PFSK-1 (cell line): ENCODE results near the gene TRH.

Experiments
- FOXP2 ChIP-seq: optimal IDR thresholded peaks from 2 replicates; pipeline ENCODE3; 2011; ENCODE audit warnings: borderline replicate concordance, control low read depth, inconsistent platforms; ENCODE audit not compliant: insufficient read depth; ENCODE audit errors: extremely low read length, extremely low read depth
- POLR2AphosphoS5 ChIP-seq: IDR thresholded peaks from 2 replicates; pipeline ENCODE4 v1.6.1; 2012; ENCODE audit warnings: low read depth, mild to moderate bottlenecking, control low read depth, low read length, moderate library complexity
- SIN3A ChIP-seq: IDR thresholded peaks from 2 replicates; pipeline ENCODE4 v1.6.1; 2012; ENCODE audit warnings: mild to moderate bottlenecking, low read length, moderate library complexity, borderline replicate concordance; ENCODE audit not compliant: insufficient read depth
- TAF1 ChIP-seq: IDR thresholded peaks from 2 replicates; pipeline ENCODE4 v1.6.1; 2012; ENCODE audit warnings: low read length, control low read depth, borderline replicate concordance; ENCODE audit not compliant: insufficient read depth
- TF ChIP-seq, protein P1 (sequence below), 2 experiments: IDR thresholded peaks; 2 replicates each; pipeline versions ENCODE4 v1.6.1 to v1.8.0; 2011 to 2012; ENCODE audit warnings: low read depth in 2 of 2, low read length in 2 of 2, control low read depth in 1 of 2, inconsistent platforms in 1 of 2, mild to moderate bottlenecking in 1 of 2, moderate library complexity in 1 of 2; ENCODE audit not compliant: insufficient read depth in 1 of 2

The TRH gene

DNA sequence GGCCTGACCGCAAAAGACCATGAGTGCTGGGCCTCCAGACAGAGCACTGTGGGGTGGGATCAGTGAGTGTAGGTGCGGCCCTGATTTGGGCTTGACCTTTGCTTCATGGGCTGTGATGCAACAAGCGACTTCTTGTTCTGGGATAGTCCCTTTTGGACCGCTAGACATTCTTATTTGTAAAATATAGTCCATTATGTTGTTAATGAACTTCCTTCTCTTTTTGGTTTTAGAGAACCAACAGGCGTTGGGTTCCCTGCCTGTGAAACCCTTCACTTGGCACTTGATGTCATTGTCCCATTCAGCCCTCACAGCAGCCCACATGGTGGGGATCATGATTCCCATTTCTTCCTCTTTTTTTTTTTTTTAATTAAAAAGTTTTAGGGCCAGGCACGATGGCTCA is 15.8 kb upstream of the TRH start:
- TF ChIP-seq SIN3A (no peak), TAF1 (no peak), POLR2AphosphoS5 (no peak), FOXP2 (no peak)

DNA sequence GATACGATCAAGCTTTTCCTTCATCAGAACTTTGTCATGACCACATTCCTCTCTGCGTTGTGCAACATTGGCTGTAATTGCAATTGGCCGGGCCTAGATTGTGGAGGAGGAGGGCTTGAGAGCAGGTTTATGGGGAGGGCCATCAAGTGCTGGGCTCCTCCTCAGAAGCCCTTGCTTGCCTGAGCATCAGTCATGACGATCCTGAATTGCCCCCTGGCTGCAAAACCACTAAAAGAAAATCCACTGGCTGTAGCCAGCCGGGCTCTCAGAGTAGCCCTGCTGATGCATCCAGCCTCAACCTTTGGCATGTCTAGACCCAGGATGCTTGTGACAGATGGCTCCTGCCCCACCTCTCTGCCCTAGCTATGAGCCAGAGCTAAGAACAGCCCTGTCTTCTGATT is 13.4 kb upstream of the TRH start:
- TF ChIP-seq TAF1: no peak
- TF ChIP-seq, protein P1, sequence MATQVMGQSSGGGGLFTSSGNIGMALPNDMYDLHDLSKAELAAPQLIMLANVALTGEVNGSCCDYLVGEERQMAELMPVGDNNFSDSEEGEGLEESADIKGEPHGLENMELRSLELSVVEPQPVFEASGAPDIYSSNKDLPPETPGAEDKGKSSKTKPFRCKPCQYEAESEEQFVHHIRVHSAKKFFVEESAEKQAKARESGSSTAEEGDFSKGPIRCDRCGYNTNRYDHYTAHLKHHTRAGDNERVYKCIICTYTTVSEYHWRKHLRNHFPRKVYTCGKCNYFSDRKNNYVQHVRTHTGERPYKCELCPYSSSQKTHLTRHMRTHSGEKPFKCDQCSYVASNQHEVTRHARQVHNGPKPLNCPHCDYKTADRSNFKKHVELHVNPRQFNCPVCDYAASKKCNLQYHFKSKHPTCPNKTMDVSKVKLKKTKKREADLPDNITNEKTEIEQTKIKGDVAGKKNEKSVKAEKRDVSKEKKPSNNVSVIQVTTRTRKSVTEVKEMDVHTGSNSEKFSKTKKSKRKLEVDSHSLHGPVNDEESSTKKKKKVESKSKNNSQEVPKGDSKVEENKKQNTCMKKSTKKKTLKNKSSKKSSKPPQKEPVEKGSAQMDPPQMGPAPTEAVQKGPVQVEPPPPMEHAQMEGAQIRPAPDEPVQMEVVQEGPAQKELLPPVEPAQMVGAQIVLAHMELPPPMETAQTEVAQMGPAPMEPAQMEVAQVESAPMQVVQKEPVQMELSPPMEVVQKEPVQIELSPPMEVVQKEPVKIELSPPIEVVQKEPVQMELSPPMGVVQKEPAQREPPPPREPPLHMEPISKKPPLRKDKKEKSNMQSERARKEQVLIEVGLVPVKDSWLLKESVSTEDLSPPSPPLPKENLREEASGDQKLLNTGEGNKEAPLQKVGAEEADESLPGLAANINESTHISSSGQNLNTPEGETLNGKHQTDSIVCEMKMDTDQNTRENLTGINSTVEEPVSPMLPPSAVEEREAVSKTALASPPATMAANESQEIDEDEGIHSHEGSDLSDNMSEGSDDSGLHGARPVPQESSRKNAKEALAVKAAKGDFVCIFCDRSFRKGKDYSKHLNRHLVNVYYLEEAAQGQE (IDR thresholded peaks at IDR 0.05; ENCODE audit: insufficient read depth in 1 of 2, low read depth in 2 of 2, low read length in 2 of 2): no peak

DNA sequence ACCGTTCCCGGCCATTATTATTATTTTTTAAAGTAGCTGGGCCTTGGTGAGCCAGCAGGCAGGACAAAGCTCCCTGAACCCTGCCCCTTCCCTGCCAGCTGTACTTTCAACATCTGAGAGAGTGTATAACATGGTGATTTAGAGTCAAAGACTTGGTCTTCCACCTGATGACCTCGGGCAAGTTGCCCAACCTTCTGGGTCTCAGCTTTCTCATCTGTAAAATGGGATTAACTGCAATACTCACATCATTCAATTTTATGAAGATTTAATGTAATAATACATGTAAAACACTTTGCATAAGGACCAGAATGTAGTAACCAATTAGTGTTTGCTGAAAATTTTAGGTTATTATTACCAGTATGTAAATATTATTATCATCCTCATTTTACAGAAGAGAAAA is 11.9 kb upstream of the TRH start:
- TF ChIP-seq, protein P1 (IDR thresholded peaks at IDR 0.05; ENCODE audit: insufficient read depth in 1 of 2, low read depth in 2 of 2, low read length in 2 of 2): no peak
- no peak for TF ChIP-seq FOXP2
- no peak for TF ChIP-seq TAF1

DNA sequence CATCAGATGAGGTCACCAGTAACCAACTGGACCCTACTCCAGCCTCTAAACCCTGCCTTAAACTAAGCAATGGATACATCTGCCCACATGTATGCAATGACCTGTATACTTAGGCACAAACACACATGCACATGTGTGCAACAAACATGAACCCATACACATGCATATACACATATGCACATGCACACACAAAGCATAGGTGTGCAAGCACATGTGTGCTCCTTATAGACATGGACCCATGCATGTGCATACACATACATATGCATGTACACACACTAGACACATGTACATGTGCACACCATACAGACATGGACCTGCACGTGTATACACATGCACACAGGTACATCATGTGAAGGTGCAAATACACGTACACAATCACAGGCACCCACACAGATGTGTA is 8.6 kb upstream of the TRH start:
- no peak for TF ChIP-seq SIN3A
- TF ChIP-seq, protein P1 (IDR thresholded peaks at IDR 0.05; ENCODE audit: insufficient read depth in 1 of 2, low read depth in 2 of 2, low read length in 2 of 2): no peak
- no peak for TF ChIP-seq FOXP2
- no peak for TF ChIP-seq POLR2AphosphoS5
- TF ChIP-seq TAF1: no peak

DNA sequence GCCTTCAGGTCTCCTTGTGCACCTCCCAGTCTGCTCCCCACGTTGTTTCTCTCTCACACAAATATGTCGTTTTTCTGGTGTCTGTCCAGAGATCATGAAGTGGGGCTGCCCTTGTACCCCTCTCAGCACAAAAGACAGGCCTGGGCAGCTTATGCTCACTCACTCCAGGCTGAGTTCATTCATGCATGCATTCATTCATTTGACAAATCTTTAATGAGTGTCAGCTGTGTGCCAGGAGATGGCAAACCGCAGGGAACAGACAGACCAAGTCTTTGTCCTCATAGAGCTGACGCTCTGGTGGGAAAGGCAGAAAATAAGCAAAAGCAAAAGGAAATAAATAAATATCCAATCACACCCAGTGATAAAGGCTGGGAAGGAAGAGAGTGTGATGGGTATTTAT is 7.6 kb upstream of the TRH start:
- no peak for TF ChIP-seq SIN3A
- TF ChIP-seq, protein P1 (IDR thresholded peaks at IDR 0.05; ENCODE audit: insufficient read depth in 1 of 2, low read depth in 2 of 2, low read length in 2 of 2): no peak

DNA sequence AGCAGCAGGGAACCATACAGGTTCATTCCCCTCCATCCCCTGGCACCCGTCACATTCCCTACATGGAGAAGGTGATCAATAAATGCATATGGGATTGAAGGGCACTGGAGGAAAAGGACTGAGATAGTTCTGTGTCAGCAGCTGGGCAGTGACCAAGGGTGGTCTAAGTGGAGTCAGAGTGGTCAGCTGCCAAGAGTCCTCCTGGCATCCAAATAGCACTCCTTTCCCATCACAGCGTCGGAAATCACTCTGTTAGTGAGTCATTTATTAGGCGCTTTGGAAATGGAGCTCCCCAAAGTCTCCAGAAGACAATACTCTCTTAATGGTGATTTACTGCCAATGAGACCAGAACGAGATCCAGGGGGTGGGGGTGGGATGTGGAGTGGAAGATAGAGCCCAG is 6.8 kb upstream of the TRH start:
- TF ChIP-seq FOXP2 (no peak), POLR2AphosphoS5 (no peak), SIN3A (no peak), TAF1 (no peak)
- TF ChIP-seq, protein P1 (IDR thresholded peaks at IDR 0.05; ENCODE audit: insufficient read depth in 1 of 2, low read depth in 2 of 2, low read length in 2 of 2): no peak
